ENCODE results near the gene LILRA1. TPM values are rescaled to one million over a fixed set of nuclear protein-coding genes. Genes with fewer than 3 reads are reported as not detected.

LILRA1 gene
- total and polyA plus RNA-seq, 10 of the 15 experiments (the other 5 are each of a cell fraction or from before 2014, with no cell fraction given), result 0.04 TPM; not detected in 9

DNA sequence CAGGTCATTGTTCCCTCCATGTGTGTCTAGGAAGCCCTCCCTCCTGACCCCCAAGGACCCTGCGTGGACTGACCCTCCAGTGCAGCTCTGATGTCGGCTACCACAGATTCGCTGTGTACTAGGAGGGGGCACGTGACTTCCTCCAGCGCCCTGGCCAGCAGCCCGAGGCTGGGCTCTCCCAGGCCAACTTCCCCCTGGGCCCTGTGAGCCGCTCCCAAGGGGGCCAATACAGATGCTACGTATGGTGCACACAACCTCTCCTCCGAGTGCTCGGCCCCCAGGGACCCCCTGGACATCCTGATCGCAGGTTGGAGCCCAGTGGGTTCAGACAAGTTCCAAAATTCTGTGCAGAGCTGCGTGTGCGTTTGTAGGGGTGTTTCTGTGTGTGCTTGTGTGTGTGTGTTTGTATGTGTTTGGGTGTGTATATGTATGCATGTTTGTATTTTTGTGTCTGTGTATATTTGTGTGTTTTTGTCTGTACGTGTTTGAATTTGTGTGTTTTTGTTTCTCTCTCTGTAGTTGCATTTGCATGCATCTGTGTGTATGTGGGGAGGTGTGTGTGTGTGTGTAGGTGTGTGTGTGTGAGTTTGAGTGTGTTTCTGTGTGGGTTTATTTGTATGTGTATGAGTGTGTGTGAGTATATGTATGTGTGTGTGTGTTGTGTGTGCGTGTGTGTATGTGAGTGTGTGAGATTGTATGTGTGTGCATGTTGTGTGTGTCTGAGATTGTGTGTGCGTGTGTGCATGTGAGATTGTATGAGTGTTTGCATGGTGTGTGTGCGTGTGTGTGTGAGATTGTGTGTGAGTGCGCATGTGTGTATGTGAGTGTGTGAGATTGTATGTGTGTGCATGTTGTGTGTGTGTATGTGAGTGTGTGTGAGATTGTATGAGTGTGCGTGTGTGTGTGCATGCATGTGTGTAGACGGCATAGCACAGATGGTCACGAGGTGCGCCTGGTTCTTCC lies 41.2 kb upstream of the LILRA1 start (continued):
- TF ChIP-seq ATF7 (IDR thresholded peaks at IDR 0.05; ENCODE audit: low read depth), result 0 out of 2 replicates have a peak, but pooled peaks have one; percentile 15
- TF ChIP-seq IRF4 (IDR thresholded peaks at IDR 0.05; ENCODE audit: low read depth, low read length), result no peak
- TF ChIP-seq RAD51 (IDR thresholded peaks at IDR 0.05), result peak; percentile 88
- TF ChIP-seq NBN (IDR thresholded peaks at IDR 0.05), result peak; percentile 67; the same call in 1 of the 2 replicates
- peak; percentile 92 to 93 for TF ChIP-seq BHLHE40 (IDR thresholded peaks at IDR 0.05; ENCODE audit: borderline replicate concordance in 1 of 2, low read depth in 2 of 2, low read length in 1 of 2)
- TF ChIP-seq, protein P1, sequence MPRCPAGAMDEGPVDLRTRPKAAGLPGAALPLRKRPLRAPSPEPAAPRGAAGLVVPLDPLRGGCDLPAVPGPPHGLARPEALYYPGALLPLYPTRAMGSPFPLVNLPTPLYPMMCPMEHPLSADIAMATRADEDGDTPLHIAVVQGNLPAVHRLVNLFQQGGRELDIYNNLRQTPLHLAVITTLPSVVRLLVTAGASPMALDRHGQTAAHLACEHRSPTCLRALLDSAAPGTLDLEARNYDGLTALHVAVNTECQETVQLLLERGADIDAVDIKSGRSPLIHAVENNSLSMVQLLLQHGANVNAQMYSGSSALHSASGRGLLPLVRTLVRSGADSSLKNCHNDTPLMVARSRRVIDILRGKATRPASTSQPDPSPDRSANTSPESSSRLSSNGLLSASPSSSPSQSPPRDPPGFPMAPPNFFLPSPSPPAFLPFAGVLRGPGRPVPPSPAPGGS (IDR thresholded peaks at IDR 0.05; ENCODE audit: borderline replicate concordance, insufficient read depth, low read depth, low read length, poor library complexity, severe bottlenecking), result peak; percentile 74
- TF ChIP-seq RB1 (IDR thresholded peaks at IDR 0.05; ENCODE audit: borderline replicate concordance), result peak; percentile 29; the same call in 1 of the 2 replicates
- no peak for TF ChIP-seq MYC (IDR thresholded peaks at IDR 0.05; ENCODE audit: insufficient read depth, insufficient read length, insufficient replicate concordance, low read length, severe bottlenecking)

DNA sequence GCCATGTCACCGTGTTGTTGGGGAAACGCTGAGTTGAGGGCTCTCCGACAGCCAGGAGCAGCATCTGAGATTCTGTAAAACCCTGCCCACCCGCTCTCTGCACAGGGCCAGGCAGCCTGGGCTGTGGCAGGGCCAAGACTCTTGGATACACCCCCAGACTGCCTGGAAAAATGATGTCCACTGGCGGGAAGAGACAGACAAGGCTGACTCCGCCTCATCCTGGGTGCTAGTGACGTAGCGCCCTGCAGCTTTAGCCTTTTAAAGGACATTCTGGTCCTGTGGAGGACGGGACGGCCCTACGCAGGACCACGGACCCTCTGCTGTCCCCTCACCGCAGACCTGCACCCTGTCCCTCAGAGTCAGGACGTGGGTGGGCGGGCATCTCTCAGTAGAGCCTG lies 40.5 kb upstream of the LILRA1 start:
- 85% methylated on average over 13 of the region's 15 CpGs for WGBS (ENCODE audit: insufficient coverage, insufficient replicate concordance, low lambda C conversion rate, missing lambda C conversion rate)
- DNase-seq (ENCODE audit: low read depth, low spot score) (no peak), ATAC-seq (no peak), FAIRE-seq (no peak)
- Histone ChIP-seq H3K9me3 (replicated peaks; ENCODE audit: control insufficient read depth, insufficient read depth, low read length) (no peaks in the 10 kb centered on the region), H3K4me3 (no peak overlapping the region), H2AFZ (ENCODE audit: control insufficient read depth, low read depth, low read length) (no peak overlapping the region), H4K20me1 (ENCODE audit: control insufficient read depth, insufficient read depth) (no peaks in the 10 kb centered on the region), H3K27ac (ENCODE audit: control insufficient read depth, insufficient read depth) (no peak overlapping the region), H3K4me1 (ENCODE audit: control insufficient read depth, insufficient read depth, low read length) (peaks cover 27% of the 10 kb centered on the region), H3K4me2 (ENCODE audit: control insufficient read depth, insufficient read depth) (no peak overlapping the region), H3K9ac (ENCODE audit: control insufficient read depth, insufficient read depth, low read length) (no peak overlapping the region), H3K79me2 (ENCODE audit: control insufficient read depth, insufficient read depth, low read length) (no peaks in the 10 kb centered on the region), H3K36me3 (ENCODE audit: control insufficient read depth in 2 of 2, insufficient read depth in 2 of 2, low read length in 1 of 2) (no peaks in the 10 kb centered on the region), H3K27me3 (replicated peaks in 1 of 2; ENCODE audit: control insufficient read depth in 2 of 2, insufficient read depth in 2 of 2, low read length in 1 of 2) (no peaks in the 10 kb centered on the region)
- ChIA-PET POLR2A (no interaction called here), SMC1A (ENCODE audit: uncharacterized antibody, unreplicated experiment) (no interaction called here), CTCF (no interaction called here), RAD21 (ENCODE audit: unreplicated experiment) (no interaction called here)
- in situ Hi-C loops (cut with MboI), result no loop called here
- BruUV-seq (replicated peaks), result no TSS peak
- intact Hi-C loops (cut with micrococcal nuclease; ENCODE audit: unreplicated experiment), result loop anchor here (5.0 kb wide), 3 partner anchors 36 to 71 kb away; no protein-coding TSS in a partner anchor
- no peak for TF ChIP-seq ESRRA (IDR thresholded peaks at IDR 0.05; ENCODE audit: low read length)
- TF ChIP-seq BHLHE40 (IDR thresholded peaks at IDR 0.05; ENCODE audit: borderline replicate concordance in 1 of 2, low read depth in 2 of 2, low read length in 1 of 2), result no peak
- no peak for TF ChIP-seq SUZ12 (IDR thresholded peaks at IDR 0.05; ENCODE audit: unreplicated experiment)
- no peak for TF ChIP-seq CEBPB (IDR thresholded peaks at IDR 0.05; ENCODE audit: borderline replicate concordance in 1 of 2, low read depth in 2 of 2, low read length in 2 of 2)
- TF ChIP-seq CREB1 (IDR thresholded peaks at IDR 0.05; ENCODE audit: low read depth), result no peak
- TF ChIP-seq ZNF384 (IDR thresholded peaks at IDR 0.05; ENCODE audit: borderline replicate concordance, low read depth, low read length), result no peak
- TF ChIP-seq YY1 (IDR thresholded peaks at IDR 0.05; ENCODE audit: low read depth, low read length), result no peak
- no peak for TF ChIP-seq JUNB (IDR thresholded peaks at IDR 0.05)
- TF ChIP-seq ZZZ3 (IDR thresholded peaks at IDR 0.05; ENCODE audit: control insufficient read depth, insufficient read length, low read depth), result no peak
- TF ChIP-seq MEF2B (IDR thresholded peaks at IDR 0.05; ENCODE audit: partially characterized antibody, poor library complexity, severe bottlenecking), result no peak
- TF ChIP-seq, protein P2, sequence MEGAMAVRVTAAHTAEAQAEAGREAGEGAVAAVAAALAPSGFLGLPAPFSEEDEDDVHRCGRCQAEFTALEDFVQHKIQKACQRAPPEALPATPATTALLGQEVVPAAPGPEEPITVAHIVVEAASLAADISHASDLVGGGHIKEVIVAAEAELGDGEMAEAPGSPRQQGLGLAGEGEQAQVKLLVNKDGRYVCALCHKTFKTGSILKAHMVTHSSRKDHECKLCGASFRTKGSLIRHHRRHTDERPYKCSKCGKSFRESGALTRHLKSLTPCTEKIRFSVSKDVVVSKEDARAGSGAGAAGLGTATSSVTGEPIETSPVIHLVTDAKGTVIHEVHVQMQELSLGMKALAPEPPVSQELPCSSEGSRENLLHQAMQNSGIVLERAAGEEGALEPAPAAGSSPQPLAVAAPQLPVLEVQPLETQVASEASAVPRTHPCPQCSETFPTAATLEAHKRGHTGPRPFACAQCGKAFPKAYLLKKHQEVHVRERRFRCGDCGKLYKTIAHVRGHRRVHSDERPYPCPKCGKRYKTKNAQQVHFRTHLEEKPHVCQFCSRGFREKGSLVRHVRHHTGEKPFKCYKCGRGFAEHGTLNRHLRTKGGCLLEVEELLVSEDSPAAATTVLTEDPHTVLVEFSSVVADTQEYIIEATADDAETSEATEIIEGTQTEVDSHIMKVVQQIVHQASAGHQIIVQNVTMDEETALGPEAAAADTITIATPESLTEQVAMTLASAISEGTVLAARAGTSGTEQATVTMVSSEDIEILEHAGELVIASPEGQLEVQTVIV (IDR thresholded peaks at IDR 0.05; ENCODE audit: borderline replicate concordance, partially characterized antibody), result no peak
- TF ChIP-seq FOXK2 (IDR thresholded peaks at IDR 0.05), result no peak

Data from GM12878 (cell line).